Measurements from ENCODE around the gene AGPAT4. TPM values are rescaled to one million over a fixed set of nuclear protein-coding genes. Genes with fewer than 3 reads are reported as not detected.

Gene AGPAT4
- total RNA-seq, 1 donor from 2014 or later = 19.7 TPM

- peaks cover 46% of the 10 kb centered on the region for H3K36me3 ChIP-seq
- H3K27ac ChIP-seq = no peak overlapping the region
- no peak overlapping the region for H3K4me3 ChIP-seq
- H3K27me3 ChIP-seq (ENCODE audit: low read depth) = no peaks in the 10 kb centered on the region
- DNase-seq = no peak
- intact Hi-C loops (cut with DNase I) = no loop called here
- no peak for TF ChIP-seq CTCF (IDR thresholded peaks at IDR 0.05)
- ATAC-seq = no peak
- no peaks in the 10 kb centered on the region for H3K9me3 ChIP-seq
- H3K4me1 ChIP-seq = no peaks in the 10 kb centered on the region
Measured at GRCh38 chr6:161163466-161164181, 110.2 kb downstream of the AGPAT4 start.

- H3K36me3 ChIP-seq = peaks cover 46% of the 10 kb centered on the region
- intact Hi-C loops (cut with DNase I) = no loop called here
- no peak for DNase-seq
- H3K9me3 ChIP-seq = no peaks in the 10 kb centered on the region
- H3K27me3 ChIP-seq (ENCODE audit: low read depth) = no peaks in the 10 kb centered on the region
- H3K4me3 ChIP-seq = no peak overlapping the region
- no peak overlapping the region for H3K27ac ChIP-seq
- no peak for ATAC-seq
- H3K4me1 ChIP-seq = no peaks in the 10 kb centered on the region
- TF ChIP-seq CTCF (IDR thresholded peaks at IDR 0.05) = no peak
Measured at GRCh38 chr6:161162722-161163121, 111.1 kb downstream of the AGPAT4 start.

- no peak for DNase-seq
- intact Hi-C loops (cut with DNase I) = no loop called here
- ATAC-seq = no peak
Measured at GRCh38 chr6:161161889-161162624, 111.8 kb downstream of the AGPAT4 start.

GRCh38 chr6:161161121-161161520 is 112.7 kb downstream of the AGPAT4 start:
- no peak overlapping the region for H3K27ac ChIP-seq
- no peaks in the 10 kb centered on the region for H3K4me1 ChIP-seq
- no peak for DNase-seq
- TF ChIP-seq CTCF (IDR thresholded peaks at IDR 0.05) = no peak
- no peak overlapping the region for H3K4me3 ChIP-seq
- H3K9me3 ChIP-seq = no peaks in the 10 kb centered on the region
- intact Hi-C loops (cut with DNase I) = no loop called here
- no peaks in the 10 kb centered on the region for H3K27me3 ChIP-seq (ENCODE audit: low read depth)
- H3K36me3 ChIP-seq = peaks cover 46% of the 10 kb centered on the region
- ATAC-seq = no peak

More at GRCh38 chr6:161161889-161162624, 111.8 kb downstream of the AGPAT4 start:
- Histone ChIP-seq H3K4me1 (no peaks in the 10 kb centered on the region), H3K36me3 (peaks cover 46% of the 10 kb centered on the region), H3K9me3 (no peaks in the 10 kb centered on the region), H3K27ac (no peak overlapping the region), H3K27me3 (ENCODE audit: low read depth) (no peaks in the 10 kb centered on the region), H3K4me3 (no peak overlapping the region)
- TF ChIP-seq CTCF (IDR thresholded peaks at IDR 0.05) = no peak

- H3K36me3 ChIP-seq = peaks cover 18% of the 10 kb centered on the region
- ATAC-seq = no peak
- H3K27me3 ChIP-seq (ENCODE audit: low read depth) = no peaks in the 10 kb centered on the region
- intact Hi-C loops (cut with DNase I) = no loop called here
- DNase-seq = no peak
- no peak overlapping the region for H3K27ac ChIP-seq
- H3K9me3 ChIP-seq = no peaks in the 10 kb centered on the region
- no peak for TF ChIP-seq CTCF (IDR thresholded peaks at IDR 0.05)
- H3K4me3 ChIP-seq = no peak overlapping the region
- no peaks in the 10 kb centered on the region for H3K4me1 ChIP-seq
Measured at GRCh38 chr6:161154796-161155335, 119.0 kb downstream of the AGPAT4 start.
